ENCODE data around the gene BRD3. TPM values are rescaled to one million over a fixed set of nuclear protein-coding genes. Genes with fewer than 3 reads are reported as not detected.

BRD3 gene
- total RNA-seq, 1 experiment from 2014 or later = 63.1 TPM

- Histone ChIP-seq H3K23me2 (ENCODE audit: insufficient read length, low read depth, low read length, poor library complexity, severe bottlenecking) (peaks cover 5% of the 10 kb centered on the region), H3K9me3 (ENCODE audit: control insufficient read depth, low read depth, low read length) (no peaks in the 10 kb centered on the region), H2BK15ac (ENCODE audit: low read depth, low read length) (no peak overlapping the region), H2BK12ac (ENCODE audit: insufficient read length, low read depth, low read length) (no peak overlapping the region), H4K91ac (ENCODE audit: insufficient read length, low read depth, low read length) (no peak overlapping the region), H3K4me2 (ENCODE audit: insufficient read depth, insufficient read length, low read length) (peak overlapping the region; percentile 73), H2BK120ac (ENCODE audit: low read depth, low read length, poor library complexity, severe bottlenecking) (no peak overlapping the region), H3K79me2 (ENCODE audit: insufficient read depth, low read length) (no peaks in the 10 kb centered on the region), H3T11ph (ENCODE audit: low read length) (no peak overlapping the region), H3K27me3 (ENCODE audit: insufficient read depth, low read length) (no peaks in the 10 kb centered on the region), H4K20me1 (ENCODE audit: control insufficient read depth, insufficient read depth, insufficient read length) (no peaks in the 10 kb centered on the region), H3K27ac (ENCODE audit: insufficient read length, low read depth, low read length) (no peak overlapping the region), H3K79me1 (ENCODE audit: insufficient read depth, low read depth, low read length, poor library complexity, severe bottlenecking) (no peaks in the 10 kb centered on the region), H3K14ac (ENCODE audit: insufficient read depth, low read length) (no peak overlapping the region), H2AFZ (ENCODE audit: low read length) (no peak overlapping the region), H2AK5ac (ENCODE audit: insufficient read length, low read length) (no peak overlapping the region), H2BK5ac (ENCODE audit: insufficient read length, low read length) (no peak overlapping the region), H3K9ac (ENCODE audit: extremely low read depth, insufficient read length, low read length) (no peak overlapping the region), H3K4me1 (ENCODE audit: insufficient read depth, low read length) (no peaks in the 10 kb centered on the region), H3K23ac (ENCODE audit: insufficient read length, low read depth, low read length) (no peak overlapping the region), H4K8ac (replicated peaks; ENCODE audit: insufficient read length, low read depth, low read length) (no peak overlapping the region), H4K5ac (ENCODE audit: insufficient read length, low read depth, low read length) (no peak overlapping the region), H3K4ac (ENCODE audit: low read depth, low read length) (no peak overlapping the region), H3K18ac (ENCODE audit: insufficient read length, low read depth, low read length) (no peak overlapping the region), H3K56ac (ENCODE audit: insufficient read length, low read depth, low read length) (no peak overlapping the region), H2BK20ac (ENCODE audit: low read depth, low read length, poor library complexity, severe bottlenecking) (no peak overlapping the region)
- no peak for TF ChIP-seq CTCF (conservative IDR thresholded peaks at IDR 0.05)
- no CpG with 5 or more reads among the region's 18 CpGs for WGBS (ENCODE audit: extremely low coverage, insufficient read length, low lambda C conversion rate)
- Mint-ChIP-seq H3K27me3 (ENCODE audit: low read depth) (peaks cover 2% of the 10 kb centered on the region), H3K9me3 (no peaks in the 10 kb centered on the region), H3K4me1 (peaks cover 11 to 17% of the 10 kb centered on the region in 2 experiments), H3K4me3 (peak overlapping the region; percentile 77 to 82), H3K27ac (no peak overlapping the region; a peak in 1 of 7 replicates), H3K36me3 (ENCODE audit: insufficient read depth in 1 of 3, low read depth in 3 of 3) (peaks cover 0 to 18% (median 17%) of the 10 kb centered on the region in 3 experiments; a peak in 5 of 7 replicates)
- no peak for DNase-seq
These were observed 41.2 kb downstream of the BRD3 start for GRCh38 chr9:134026581-134026980.

All from H9 (cell line).